Ureter (tissue), 1 donor: ENCODE data around the gene MT1H. TPM values are rescaled to one million over a fixed set of nuclear protein-coding genes. Genes with fewer than 3 reads are reported as not detected.
A peak's percentile ranks its signal among the peaks of the same experiment; 100 is the strongest.
"Not testable (repeated sequence)": the region's sequence is repeated elsewhere in the genome, so short reads cannot be mapped to it uniquely, and the experiment has no call there.

Experiments used
- DNase-seq: peaks from one replicate; pipeline ENCODE4 v3.0.0-alpha.2; 2020; ENCODE audit warnings: low spot score
- total RNA-seq: library from RNA; stranded (reverse); gene quantifications from one replicate; pipeline ENCODE4 v1.2.4, GENCODE V29; 2023
- donor health status: DM: yes; HTN: yes; CAD: no.

The MT1H gene
- total RNA-seq, 1 donor from 2014 or later = not detected

GRCh38 chr16:56684926-56685590 lies 15.4 kb downstream of the MT1H start:
- DNase-seq = no peak

- DNase-seq = no peak
Observed at GRCh38 chr16:56686758-56687157, 17.1 kb downstream of the MT1H start.

GRCh38 chr16:56688762-56689161 lies 19.1 kb downstream of the MT1H start:
- DNase-seq = no peak

- no peak for DNase-seq
Observed at GRCh38 chr16:56689171-56689570, 19.6 kb downstream of the MT1H start.

- DNase-seq = no peak
Observed at GRCh38 chr16:56690420-56691122, 21.0 kb downstream of the MT1H start.

GRCh38 chr16:56691885-56692284 lies 22.3 kb downstream of the MT1H start:
- peak; percentile 57 for DNase-seq

GRCh38 chr16:56695246-56695645 lies 25.6 kb downstream of the MT1H start:
- DNase-seq = no peak

- no peak for DNase-seq
Observed at GRCh38 chr16:56697456-56698155, 28.0 kb downstream of the MT1H start.

GRCh38 chr16:56700195-56700594 lies 30.6 kb downstream of the MT1H start:
- DNase-seq = no peak

- no peak for DNase-seq
Observed at GRCh38 chr16:56700631-56701030, 31.0 kb downstream of the MT1H start.

- no peak for DNase-seq
Observed at GRCh38 chr16:56701534-56701933, 31.9 kb downstream of the MT1H start.

GRCh38 chr16:56702836-56703235 lies 33.2 kb downstream of the MT1H start:
- DNase-seq = no peak

- DNase-seq = no peak
Observed at GRCh38 chr16:56708525-56709442, 39.2 kb downstream of the MT1H start.

GRCh38 chr16:56709443-56710040 lies 39.9 kb downstream of the MT1H start:
- DNase-seq = no peak

- no peak for DNase-seq
Observed at GRCh38 chr16:56710181-56710737, 40.6 kb downstream of the MT1H start.

GRCh38 chr16:56711862-56712261 lies 42.2 kb downstream of the MT1H start:
- DNase-seq = no peak

- no peak for DNase-seq
Observed at GRCh38 chr16:56713794-56714193, 44.2 kb downstream of the MT1H start.

GRCh38 chr16:56715126-56715525 lies 45.5 kb downstream of the MT1H start:
- DNase-seq = no peak

- DNase-seq = no peak
Observed at GRCh38 chr16:56716761-56717160, 47.1 kb downstream of the MT1H start.

- DNase-seq = not testable (repeated sequence)
Observed at GRCh38 chr16:56717532-56717931, 47.9 kb downstream of the MT1H start.
